GM18520 (cell line): ENCODE results near the gene KLF2.

ENCODE experiments used
- ATAC-seq: cut with Tn5 transposase; IDR thresholded peaks from one replicate; pipeline ENCODE4 v1.9.1; 2021; ENCODE audit not compliant: unreplicated experiment

The KLF2 gene

DNA sequence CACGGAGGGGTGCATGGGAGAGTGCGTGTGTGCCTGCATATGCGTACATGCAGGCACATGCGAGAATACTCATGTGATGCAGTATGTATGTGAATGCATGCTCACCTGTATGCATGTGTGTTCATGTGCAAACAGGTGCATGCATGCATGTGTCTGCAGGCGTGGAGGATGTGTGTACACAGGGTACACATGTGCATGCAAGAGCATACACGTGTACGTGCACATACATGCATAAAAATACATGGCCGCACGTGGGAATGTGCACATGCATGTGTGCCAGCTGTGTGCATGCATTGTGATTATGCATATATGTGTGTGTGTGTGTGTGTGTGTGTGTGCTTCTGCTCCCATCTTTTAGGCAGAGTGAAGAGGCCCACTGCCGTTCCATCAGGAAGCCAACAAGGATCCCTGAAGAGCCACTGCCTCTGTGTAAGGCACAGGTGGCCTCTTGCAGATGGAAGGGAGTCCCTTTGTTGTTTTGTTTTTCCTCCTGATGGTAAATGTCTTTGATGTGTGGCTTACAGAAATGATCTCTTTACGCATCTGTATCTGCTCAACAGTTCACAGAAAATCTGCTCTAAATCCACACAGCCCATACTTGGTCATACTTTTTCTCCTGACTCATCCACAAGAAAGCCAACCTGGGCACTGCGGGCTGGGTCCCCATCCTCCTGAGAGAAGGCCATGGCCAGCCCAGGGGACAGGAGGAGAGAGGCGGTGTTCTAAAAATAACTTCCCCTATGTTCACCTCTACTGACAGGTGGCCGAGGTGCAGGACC lies 50.7 kb downstream of the KLF2 start:
- no peak for ATAC-seq

DNA sequence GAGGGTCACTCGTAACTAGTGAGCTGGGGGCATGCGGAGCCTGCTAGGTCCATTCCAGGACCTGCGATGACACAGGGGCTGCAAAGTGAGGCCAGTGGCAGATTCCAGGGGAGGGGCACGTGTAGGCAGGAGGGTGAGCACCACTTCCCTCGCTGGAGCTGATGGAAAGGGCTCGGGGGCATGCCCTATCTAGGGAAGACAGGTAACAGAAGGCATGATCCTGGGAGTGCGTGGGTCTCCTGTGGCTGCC lies 51.2 kb downstream of the KLF2 start:
- ATAC-seq: no peak

- ATAC-seq: no peak
These were observed 51.6 kb downstream of the KLF2 start for GRCh38 chr19:16376241-16376640.

GRCh38 chr19:16376649-16377048 lies 52.0 kb downstream of the KLF2 start:
- ATAC-seq: no peak

DNA sequence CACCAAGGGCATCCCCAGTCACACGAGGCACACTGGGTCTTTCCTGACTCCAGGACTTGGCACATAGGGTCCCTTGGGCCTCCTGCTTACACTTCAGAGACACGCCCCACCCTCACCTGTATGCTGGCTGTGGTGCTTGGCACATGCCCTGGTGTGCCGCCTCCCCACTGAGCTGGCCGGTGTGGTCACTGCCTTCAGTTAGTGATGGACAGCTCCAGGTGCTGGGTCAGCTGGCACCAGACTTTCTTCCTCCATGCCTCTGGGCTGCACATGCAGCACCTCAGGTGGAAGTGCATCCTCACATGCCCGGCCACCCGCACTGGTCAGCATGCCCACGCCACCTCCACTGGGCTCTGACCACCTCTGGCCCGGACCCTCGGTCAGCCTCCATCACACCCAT lies 52.9 kb downstream of the KLF2 start:
- ATAC-seq: no peak
